RPMI7951 (cell line): Measurements from ENCODE around the gene HUS1. TPM values are rescaled to one million over a fixed set of nuclear protein-coding genes. Genes with fewer than 3 reads are reported as not detected.
"Not testable (repeated sequence)": the region's sequence is repeated elsewhere in the genome, so short reads cannot be mapped to it uniquely, and the experiment has no call there.

Experiments used
- DNase-seq: peaks from one replicate; pipeline ENCODE4 v3.0.0-alpha.2; 2012; ENCODE audit warnings: low read depth
- total RNA-seq: library from RNA; depleted of rRNA; stranded (reverse); fragments of >200 nt; shearing (Covaris generic); gene quantifications from 2 replicates; pipeline ENCODE4 v1.2.3, GENCODE V29; 2014; rRNA removed

HUS1 gene
- total RNA-seq, 1 experiment from 2014 or later, result 33.9 TPM

DNA sequence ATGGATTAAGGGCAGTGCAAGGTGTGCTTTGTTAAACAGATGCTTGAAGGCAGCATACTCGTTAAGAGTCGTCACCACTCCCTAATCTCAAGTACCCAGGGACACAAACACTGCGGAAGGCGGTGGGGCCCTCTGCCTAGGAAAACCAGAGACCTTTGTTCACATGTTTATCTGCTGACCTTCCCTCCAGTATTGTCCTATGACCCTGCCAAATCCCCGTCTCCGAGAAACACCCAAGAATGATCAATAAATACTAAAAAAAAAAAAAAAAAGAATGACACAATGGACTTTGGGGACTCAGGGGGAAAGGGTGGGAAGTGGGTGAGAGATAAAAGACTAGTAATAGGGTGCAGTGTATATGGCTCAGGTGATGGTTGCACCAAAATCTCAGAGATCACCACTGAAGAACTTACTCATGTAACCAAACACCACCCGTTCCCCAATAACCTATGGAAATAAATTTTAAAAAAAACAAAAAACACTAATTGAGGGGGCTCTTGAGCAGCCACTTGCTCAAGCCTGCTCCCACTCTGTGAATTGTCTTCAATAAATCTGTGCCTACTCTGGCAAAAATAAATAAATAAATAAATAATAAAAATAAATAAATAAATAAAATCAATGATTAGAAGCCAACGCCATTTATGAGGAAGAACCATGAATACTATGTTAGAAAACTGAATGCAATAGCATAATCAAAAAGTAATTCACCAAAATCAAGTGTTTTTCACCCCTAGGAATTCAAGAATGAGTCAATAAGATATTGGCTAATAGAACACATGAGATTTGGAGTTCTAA, 56.1 kb downstream of the HUS1 start:
- not testable (repeated sequence) for DNase-seq

DNA sequence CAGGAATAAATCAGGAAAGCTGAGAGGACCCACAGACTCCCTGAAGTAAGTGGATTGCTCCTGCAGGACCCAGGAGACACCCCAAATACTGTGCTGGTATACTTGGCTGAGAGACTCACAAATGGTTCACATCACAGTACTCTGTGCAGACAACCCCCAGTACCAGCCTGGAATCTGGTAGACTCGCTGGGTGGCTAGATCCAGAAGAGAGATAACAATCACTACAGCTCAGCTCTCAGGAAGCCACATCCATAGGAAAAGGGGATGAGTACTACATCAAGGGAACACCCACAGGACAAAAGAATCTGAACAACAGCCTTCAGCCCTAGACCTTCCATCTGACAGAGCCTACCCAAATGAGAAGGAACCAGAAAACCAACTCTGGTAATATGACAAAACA, 62.9 kb downstream of the HUS1 start:
- peak; percentile 82 for DNase-seq

DNA sequence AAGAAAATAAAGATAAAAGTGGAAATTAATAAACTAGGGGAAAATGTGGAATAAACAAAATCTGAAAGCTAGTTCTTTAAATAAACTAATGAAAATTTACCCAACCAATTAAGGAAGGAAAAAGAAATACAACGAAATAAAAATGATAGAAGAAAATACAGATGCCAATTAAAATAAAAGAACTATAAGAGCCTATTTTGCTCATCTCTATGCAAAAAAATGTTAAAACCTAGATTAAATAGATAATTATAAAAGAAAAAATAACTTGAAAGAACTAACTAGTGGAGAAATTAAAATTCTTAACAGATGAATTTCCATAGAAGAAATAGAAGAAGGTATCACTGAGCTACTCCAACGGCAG, 63.8 kb downstream of the HUS1 start:
- no peak for DNase-seq

DNA sequence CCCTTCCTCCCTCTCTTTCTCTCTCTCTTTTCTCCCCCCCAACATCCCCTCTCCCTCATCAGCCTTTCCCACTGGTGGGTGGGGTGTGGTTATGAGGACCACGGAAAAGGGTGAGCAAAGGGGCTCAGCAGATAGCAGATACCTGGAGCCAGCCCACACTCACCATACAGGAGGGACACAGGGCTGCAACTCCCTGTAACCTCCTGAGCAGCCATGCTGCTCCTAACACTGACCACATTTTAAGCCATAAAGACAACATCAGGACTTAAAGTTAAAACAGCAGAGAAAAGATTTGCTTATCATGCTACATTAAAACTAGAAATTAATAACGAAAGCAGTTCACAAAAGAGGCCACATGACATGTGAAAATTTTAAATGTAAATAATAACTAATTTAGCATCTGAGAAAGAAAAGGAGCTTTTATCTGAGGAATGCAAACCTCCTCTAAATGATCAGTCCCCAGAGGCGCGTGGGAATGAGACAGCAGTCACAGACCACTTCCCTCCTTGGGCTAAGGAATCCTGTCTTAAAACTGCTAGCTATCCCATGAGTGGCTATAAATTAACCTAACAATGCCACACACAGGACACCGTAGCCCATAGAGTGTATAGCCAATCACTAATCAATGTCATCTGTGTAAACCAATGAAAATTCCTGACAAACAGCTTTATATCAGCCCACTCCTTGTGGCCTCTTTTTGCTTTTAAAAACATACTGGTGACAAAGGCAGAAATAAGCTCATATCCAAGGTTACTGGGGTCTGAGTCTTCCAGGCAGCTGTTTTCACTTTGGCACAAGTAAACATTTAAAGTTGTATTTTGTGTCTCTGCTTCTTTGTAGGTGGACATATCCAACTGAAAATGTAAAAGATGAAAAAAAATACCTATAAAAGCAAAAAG, 64.4 kb downstream of the HUS1 start:
- peak; percentile 39 for DNase-seq

Other genes starting within 250 kb of the HUS1 start
- 0.10 and 0.12 TPM in 2 replicates for gene PKD1L1, start 31.1 kb downstream of the HUS1 start, total RNA-seq
- not detected in 2 replicates for gene SUN3, start 49.5 kb upstream of the HUS1 start, total RNA-seq
- gene C7orf57, start 55.9 kb upstream of the HUS1 start, total RNA-seq, result 0.59 and 1.4 TPM in 2 replicates
- gene UPP1, start 109.7 kb upstream of the HUS1 start, total RNA-seq, result 39.0 and 69.2 TPM in 2 replicates
- gene ABCA13, start 191.8 kb upstream of the HUS1 start, total RNA-seq, result 0.10 and 0.48 TPM in 2 replicates